ENCODE measurements around the gene FOXP1.
A peak's percentile ranks its signal among the peaks of the same experiment; 100 is the strongest.

Gene FOXP1

DNA sequence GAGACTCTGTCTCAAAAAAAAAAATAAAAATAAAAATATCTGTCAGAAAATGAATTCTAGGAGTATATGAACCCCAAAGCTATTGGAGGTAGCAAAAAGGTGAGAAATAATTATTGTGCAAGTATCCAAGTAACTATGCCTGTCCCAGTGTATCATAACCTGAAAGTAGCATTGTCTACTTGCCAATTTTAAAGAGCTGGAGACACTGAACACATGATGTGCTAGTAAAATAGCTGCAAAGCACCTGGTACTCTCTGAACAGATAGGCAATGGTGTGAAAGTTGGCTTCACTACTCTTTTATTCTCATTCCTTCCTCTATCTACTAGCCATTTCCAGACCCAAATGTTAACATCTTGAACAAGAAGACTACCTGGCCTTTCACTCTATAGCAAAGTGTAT is 208.9 kb downstream of the FOXP1 start:
- no peak overlapping the region for H3K4me3 ChIP-seq (ENCODE audit: low read depth, low read length)
- peaks cover 6% of the 10 kb centered on the region for H3K4me1 ChIP-seq (ENCODE audit: control insufficient read depth, insufficient read depth, low read length, unreplicated experiment)
- no peaks in the 10 kb centered on the region for H3K36me3 ChIP-seq (ENCODE audit: insufficient read depth, low read length)
- H2AFZ ChIP-seq (ENCODE audit: low read length, unreplicated experiment) = no peak overlapping the region
- H3K27me3 ChIP-seq (ENCODE audit: insufficient read depth, low read length) = no peaks in the 10 kb centered on the region
- no peaks in the 10 kb centered on the region for H3K79me2 ChIP-seq (ENCODE audit: control insufficient read depth, insufficient read depth, low read length, unreplicated experiment)
- no peak overlapping the region for H3K27ac ChIP-seq (ENCODE audit: low read depth, low read length)

DNA sequence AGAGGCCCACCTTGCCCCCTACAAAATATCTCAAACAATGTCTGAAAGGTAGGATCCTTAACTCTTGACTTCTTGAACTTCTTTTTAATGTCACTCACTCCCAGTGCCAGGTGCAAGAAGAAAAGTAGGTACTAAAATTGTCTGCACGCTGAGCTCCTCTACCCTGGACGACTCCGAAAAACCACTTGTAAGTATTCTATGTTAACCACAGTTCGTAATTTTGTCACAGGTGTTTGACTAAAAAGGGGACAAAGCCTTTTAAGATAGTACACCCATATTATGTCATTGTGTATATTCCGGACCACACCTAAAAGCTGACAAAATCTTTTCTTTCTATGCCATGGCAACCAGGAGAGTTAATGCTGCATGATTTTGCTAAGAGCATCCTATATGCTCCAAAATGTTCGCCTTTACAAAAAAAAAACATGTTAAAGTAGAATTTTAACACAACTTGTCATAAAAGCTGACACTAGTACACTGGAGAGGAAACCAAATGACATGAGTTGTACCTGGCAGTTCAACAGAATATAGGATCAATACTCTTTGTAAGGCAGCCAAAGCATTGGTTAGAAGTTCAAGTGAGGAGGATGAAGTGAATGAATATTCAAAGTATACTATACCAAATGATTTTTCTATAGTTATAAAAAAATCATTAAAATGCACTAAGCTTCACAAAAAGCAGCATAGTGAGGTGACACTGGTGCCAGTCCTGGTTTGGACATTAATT is 210.5 kb downstream of the FOXP1 start:
- Histone ChIP-seq H3K27ac (ENCODE audit: low read depth, low read length) (no peak overlapping the region), H3K4me3 (ENCODE audit: low read depth, low read length) (no peak overlapping the region), H3K27me3 (ENCODE audit: insufficient read depth, low read length) (no peaks in the 10 kb centered on the region), H3K79me2 (ENCODE audit: control insufficient read depth, insufficient read depth, low read length, unreplicated experiment) (no peaks in the 10 kb centered on the region), H3K4me1 (ENCODE audit: control insufficient read depth, insufficient read depth, low read length, unreplicated experiment) (peaks cover 7% of the 10 kb centered on the region), H2AFZ (ENCODE audit: low read length, unreplicated experiment) (no peak overlapping the region), H3K36me3 (ENCODE audit: insufficient read depth, low read length) (no peaks in the 10 kb centered on the region)

DNA sequence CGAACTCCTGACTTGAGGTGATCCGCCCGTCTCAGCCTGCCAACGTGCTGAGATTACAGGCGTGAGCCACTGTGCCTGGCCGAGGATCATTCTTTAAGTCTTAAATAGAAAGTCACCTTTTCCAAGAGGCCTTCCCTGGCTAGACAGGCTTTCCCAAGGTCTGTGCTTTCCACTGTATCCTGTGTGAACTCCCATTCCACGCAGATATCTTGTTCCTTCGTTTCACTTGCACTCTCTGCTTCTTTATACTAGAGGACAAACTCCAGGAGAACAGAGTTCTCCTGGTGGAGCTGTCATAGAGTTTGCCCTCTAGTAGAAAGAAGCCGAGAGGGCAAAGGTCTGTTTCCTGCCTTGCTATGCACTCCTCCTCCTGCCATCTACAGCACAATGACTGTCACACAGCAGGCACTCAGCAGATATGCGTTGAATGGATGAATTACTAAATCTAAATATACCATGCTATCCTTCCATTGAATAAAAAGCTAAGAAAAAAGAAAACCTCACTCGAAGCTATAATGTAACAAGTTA is 211.2 kb downstream of the FOXP1 start:
- peaks cover 7% of the 10 kb centered on the region for H3K4me1 ChIP-seq (ENCODE audit: control insufficient read depth, insufficient read depth, low read length, unreplicated experiment)
- no peaks in the 10 kb centered on the region for H3K79me2 ChIP-seq (ENCODE audit: control insufficient read depth, insufficient read depth, low read length, unreplicated experiment)
- no peaks in the 10 kb centered on the region for H3K36me3 ChIP-seq (ENCODE audit: insufficient read depth, low read length)
- no peak overlapping the region for H3K4me3 ChIP-seq (ENCODE audit: low read depth, low read length)
- H3K27ac ChIP-seq (ENCODE audit: low read depth, low read length) = no peak overlapping the region
- no peak overlapping the region for H2AFZ ChIP-seq (ENCODE audit: low read length, unreplicated experiment)
- H3K27me3 ChIP-seq (ENCODE audit: insufficient read depth, low read length) = no peaks in the 10 kb centered on the region

DNA sequence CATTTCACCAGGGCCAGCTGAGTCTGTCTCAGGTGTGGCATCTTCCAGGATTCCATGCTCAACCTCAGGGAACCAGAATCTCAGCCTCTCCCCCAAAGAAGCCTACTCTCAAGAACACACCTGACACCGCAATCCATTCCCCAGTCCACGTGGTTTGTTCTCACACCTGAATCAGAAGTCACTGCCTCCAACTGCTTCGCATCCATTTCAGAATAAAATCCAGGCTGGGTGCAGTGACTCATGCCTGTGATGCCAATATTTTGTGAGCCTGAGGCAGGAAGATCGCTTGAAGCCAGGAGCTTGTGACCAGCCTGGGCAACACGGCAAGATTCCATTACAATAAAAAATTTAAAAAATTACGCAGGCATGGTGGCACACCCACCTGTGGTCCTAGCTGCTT is 212.2 kb downstream of the FOXP1 start:
- Histone ChIP-seq H3K36me3 (ENCODE audit: insufficient read depth, low read length) (no peaks in the 10 kb centered on the region), H3K27ac (ENCODE audit: low read depth, low read length) (no peak overlapping the region), H3K4me3 (ENCODE audit: low read depth, low read length) (no peak overlapping the region), H2AFZ (ENCODE audit: low read length, unreplicated experiment) (no peak overlapping the region), H3K27me3 (ENCODE audit: insufficient read depth, low read length) (no peaks in the 10 kb centered on the region), H3K4me1 (ENCODE audit: control insufficient read depth, insufficient read depth, low read length, unreplicated experiment) (peaks cover 7% of the 10 kb centered on the region), H3K79me2 (ENCODE audit: control insufficient read depth, insufficient read depth, low read length, unreplicated experiment) (no peaks in the 10 kb centered on the region)

DNA sequence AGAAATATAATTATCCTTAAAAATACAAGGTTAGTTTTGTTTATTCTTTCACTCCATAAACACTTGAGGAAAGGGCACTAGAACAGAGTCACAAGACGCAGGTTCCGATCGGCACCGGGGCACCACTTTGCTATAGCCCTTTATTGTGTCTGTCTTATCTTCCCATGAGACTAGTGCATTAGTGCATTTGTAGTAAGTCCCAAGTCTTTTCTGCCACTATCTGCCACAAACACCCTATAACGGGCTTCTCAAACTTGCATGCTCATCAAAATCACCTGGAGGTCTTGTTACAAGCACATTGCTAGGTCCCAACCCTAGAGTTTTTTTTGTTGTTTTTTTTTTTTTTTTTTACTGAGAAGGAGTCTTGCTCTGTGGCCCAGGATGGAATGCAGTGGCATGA is 213.1 kb downstream of the FOXP1 start:
- Histone ChIP-seq H2AFZ (ENCODE audit: low read length, unreplicated experiment) (no peak overlapping the region), H3K27ac (ENCODE audit: low read depth, low read length) (no peak overlapping the region), H3K4me3 (ENCODE audit: low read depth, low read length) (no peak overlapping the region), H3K4me1 (ENCODE audit: control insufficient read depth, insufficient read depth, low read length, unreplicated experiment) (peaks cover 7% of the 10 kb centered on the region), H3K79me2 (ENCODE audit: control insufficient read depth, insufficient read depth, low read length, unreplicated experiment) (no peaks in the 10 kb centered on the region), H3K27me3 (ENCODE audit: insufficient read depth, low read length) (no peaks in the 10 kb centered on the region), H3K36me3 (ENCODE audit: insufficient read depth, low read length) (no peaks in the 10 kb centered on the region)

DNA sequence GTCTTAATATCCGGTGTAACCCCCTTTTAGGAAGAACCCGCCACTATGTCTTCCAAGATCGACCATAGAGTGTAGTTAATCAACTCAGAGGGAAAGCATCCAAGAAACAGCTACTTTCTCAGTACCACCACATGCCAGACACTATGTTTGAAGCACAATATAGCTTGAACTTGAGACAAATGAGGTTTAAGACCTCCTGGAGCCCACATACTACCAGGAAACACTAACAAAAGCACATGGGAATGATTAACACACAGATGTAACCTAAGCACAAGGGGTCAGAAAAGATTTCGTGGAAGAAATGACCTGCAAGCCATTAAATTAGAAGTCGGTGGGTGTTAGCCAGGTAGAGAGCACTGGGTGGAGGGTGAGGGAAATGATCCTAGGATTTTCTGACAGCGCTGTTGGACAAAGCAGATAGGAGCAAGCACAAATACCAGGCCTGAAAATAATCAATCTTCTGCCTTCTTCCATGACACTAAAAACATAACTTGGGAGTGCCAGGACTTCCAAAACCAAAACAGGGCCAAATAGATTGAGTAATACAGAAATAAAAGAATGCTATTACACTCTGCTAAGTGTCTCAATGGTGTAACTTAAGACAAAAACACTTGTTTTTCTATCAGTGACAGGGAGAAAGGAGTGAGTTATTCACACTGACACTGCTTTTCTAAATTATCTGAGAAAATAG is 213.7 kb downstream of the FOXP1 start:
- Histone ChIP-seq H3K27ac (ENCODE audit: low read depth, low read length) (0 out of 2 replicates have a peak overlapping the region, but pooled peaks have one; percentile 3), H3K36me3 (ENCODE audit: insufficient read depth, low read length) (no peaks in the 10 kb centered on the region), H3K4me1 (ENCODE audit: control insufficient read depth, insufficient read depth, low read length, unreplicated experiment) (peaks cover 7% of the 10 kb centered on the region), H2AFZ (ENCODE audit: low read length, unreplicated experiment) (no peak overlapping the region), H3K27me3 (ENCODE audit: insufficient read depth, low read length) (no peaks in the 10 kb centered on the region), H3K79me2 (ENCODE audit: control insufficient read depth, insufficient read depth, low read length, unreplicated experiment) (no peaks in the 10 kb centered on the region), H3K4me3 (ENCODE audit: low read depth, low read length) (no peak overlapping the region)

DNA sequence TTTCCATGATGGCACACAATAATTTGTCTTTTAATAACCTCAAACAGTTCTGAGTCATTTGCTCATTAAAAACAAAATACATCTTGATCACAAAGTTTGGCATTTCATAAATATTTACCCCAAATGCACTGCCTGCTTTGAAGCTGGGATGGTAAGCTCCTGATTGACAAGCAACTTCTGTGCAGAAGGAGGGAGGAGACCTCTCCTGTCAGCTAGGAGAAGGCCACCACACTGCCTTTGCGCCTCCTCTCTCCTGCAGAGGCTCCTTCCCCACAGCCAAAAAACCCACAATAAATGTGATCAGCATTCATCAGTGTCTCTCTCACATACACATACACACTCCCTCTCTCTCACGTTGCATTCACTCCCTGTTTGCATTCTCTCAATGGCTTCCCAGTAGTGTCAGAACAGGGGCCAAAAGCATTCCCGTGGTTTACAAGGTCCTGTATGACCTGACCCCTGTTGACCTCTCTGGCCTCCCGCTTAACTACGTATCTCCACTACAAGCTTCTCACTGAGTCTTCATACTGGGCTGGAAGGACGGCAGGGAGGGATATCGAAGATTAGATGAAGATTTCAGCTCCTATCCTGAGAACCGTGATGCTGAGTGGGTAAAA is 216.4 kb downstream of the FOXP1 start:
- peaks cover 7% of the 10 kb centered on the region for H3K4me1 ChIP-seq (ENCODE audit: control insufficient read depth, insufficient read depth, low read length, unreplicated experiment)
- H2AFZ ChIP-seq (ENCODE audit: low read length, unreplicated experiment) = no peak overlapping the region
- no peaks in the 10 kb centered on the region for H3K79me2 ChIP-seq (ENCODE audit: control insufficient read depth, insufficient read depth, low read length, unreplicated experiment)

DNA sequence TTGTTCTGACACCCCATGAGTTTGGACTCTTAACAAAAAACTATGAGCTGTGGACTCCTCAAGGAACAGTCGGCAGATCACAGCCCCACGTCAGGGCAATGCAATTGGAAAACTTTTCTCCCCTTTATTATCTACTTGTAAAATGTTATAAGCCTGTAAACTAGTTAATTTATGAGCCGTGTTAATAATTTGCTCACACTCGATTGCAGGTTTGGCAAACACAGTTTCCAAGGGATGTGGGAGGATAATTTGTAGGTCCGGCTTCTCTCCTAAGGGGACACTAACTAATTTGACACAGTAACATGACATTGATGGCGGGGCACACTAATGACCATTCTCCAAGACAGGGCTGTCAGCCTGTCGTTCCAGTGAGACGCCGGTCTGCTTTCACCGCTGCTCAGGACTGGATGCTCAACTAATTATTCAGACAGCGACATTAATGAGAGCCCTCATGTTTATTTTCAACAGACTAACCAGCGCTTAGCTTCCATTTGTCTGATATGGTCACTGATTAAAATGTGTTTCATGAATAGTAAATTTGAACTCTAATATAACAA is 222.1 kb downstream of the FOXP1 start:
- H3K36me3 ChIP-seq (ENCODE audit: insufficient read depth, low read length) = no peaks in the 10 kb centered on the region
- no peak overlapping the region for H3K27ac ChIP-seq (ENCODE audit: low read depth, low read length)
- no peak overlapping the region for H2AFZ ChIP-seq (ENCODE audit: low read length, unreplicated experiment)
- no peaks in the 10 kb centered on the region for H3K4me1 ChIP-seq (ENCODE audit: control insufficient read depth, insufficient read depth, low read length, unreplicated experiment)
- no peaks in the 10 kb centered on the region for H3K27me3 ChIP-seq (ENCODE audit: insufficient read depth, low read length)
- no peak overlapping the region for H3K4me3 ChIP-seq (ENCODE audit: low read depth, low read length)
- no peaks in the 10 kb centered on the region for H3K79me2 ChIP-seq (ENCODE audit: control insufficient read depth, insufficient read depth, low read length, unreplicated experiment)

More for the DNA sequence above, 216.4 kb downstream of the FOXP1 start:
- Histone ChIP-seq H3K27ac (ENCODE audit: low read depth, low read length) (no peak overlapping the region), H3K36me3 (ENCODE audit: insufficient read depth, low read length) (no peaks in the 10 kb centered on the region), H3K27me3 (ENCODE audit: insufficient read depth, low read length) (no peaks in the 10 kb centered on the region), H3K4me3 (ENCODE audit: low read depth, low read length) (no peak overlapping the region)

DNA sequence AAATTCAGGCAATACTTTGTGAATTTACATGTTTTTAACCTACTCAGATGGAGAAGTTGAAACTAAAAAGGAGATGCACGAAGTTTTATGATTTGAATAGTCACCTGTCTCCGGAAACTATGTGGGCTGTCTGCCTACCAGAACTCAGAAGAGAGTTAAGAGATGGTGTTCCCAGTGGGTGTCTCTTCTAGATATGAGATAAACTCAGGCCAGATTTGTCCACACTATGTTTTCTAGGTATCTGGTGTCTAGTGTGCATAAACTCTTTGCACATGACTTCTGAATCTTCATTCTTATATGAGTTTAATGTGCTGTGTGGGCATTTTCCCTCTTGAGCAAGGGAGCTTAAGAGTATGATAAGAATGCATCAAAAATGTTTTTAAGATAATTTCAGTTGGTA is 222.8 kb downstream of the FOXP1 start:
- Histone ChIP-seq H3K27me3 (ENCODE audit: insufficient read depth, low read length) (no peaks in the 10 kb centered on the region), H3K4me3 (ENCODE audit: low read depth, low read length) (no peak overlapping the region), H3K4me1 (ENCODE audit: control insufficient read depth, insufficient read depth, low read length, unreplicated experiment) (no peaks in the 10 kb centered on the region), H3K79me2 (ENCODE audit: control insufficient read depth, insufficient read depth, low read length, unreplicated experiment) (no peaks in the 10 kb centered on the region), H3K36me3 (ENCODE audit: insufficient read depth, low read length) (no peaks in the 10 kb centered on the region), H3K27ac (ENCODE audit: low read depth, low read length) (no peak overlapping the region), H2AFZ (ENCODE audit: low read length, unreplicated experiment) (no peak overlapping the region)

DNA sequence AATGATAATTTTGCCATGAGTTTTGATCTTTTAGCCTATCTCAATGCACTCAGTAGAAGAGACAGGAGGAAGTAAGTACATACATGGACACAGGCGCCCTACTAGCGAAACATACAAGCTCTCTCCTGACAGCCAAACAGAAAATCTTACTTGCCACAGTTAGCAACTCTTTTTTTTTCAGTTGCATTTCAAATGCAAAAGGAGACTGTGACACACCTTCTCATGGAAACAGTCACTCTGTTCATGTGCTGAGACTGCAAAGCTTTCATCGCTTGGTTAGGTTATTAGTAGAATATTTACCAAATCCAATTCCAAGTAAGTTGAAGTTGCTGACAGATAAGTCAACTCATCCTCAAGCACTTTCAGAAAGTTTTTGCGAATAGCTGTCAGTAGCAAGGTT is 223.3 kb downstream of the FOXP1 start:
- no peak overlapping the region for H2AFZ ChIP-seq (ENCODE audit: low read length, unreplicated experiment)
- no peaks in the 10 kb centered on the region for H3K27me3 ChIP-seq (ENCODE audit: insufficient read depth, low read length)
- no peak overlapping the region for H3K4me3 ChIP-seq (ENCODE audit: low read depth, low read length)
- no peak overlapping the region for H3K27ac ChIP-seq (ENCODE audit: low read depth, low read length)
- H3K79me2 ChIP-seq (ENCODE audit: control insufficient read depth, insufficient read depth, low read length, unreplicated experiment) = no peaks in the 10 kb centered on the region
- H3K36me3 ChIP-seq (ENCODE audit: insufficient read depth, low read length) = no peaks in the 10 kb centered on the region
- H3K4me1 ChIP-seq (ENCODE audit: control insufficient read depth, insufficient read depth, low read length, unreplicated experiment) = no peaks in the 10 kb centered on the region
